ENCODE data around the gene SCNN1A.

The SCNN1A gene

DNA sequence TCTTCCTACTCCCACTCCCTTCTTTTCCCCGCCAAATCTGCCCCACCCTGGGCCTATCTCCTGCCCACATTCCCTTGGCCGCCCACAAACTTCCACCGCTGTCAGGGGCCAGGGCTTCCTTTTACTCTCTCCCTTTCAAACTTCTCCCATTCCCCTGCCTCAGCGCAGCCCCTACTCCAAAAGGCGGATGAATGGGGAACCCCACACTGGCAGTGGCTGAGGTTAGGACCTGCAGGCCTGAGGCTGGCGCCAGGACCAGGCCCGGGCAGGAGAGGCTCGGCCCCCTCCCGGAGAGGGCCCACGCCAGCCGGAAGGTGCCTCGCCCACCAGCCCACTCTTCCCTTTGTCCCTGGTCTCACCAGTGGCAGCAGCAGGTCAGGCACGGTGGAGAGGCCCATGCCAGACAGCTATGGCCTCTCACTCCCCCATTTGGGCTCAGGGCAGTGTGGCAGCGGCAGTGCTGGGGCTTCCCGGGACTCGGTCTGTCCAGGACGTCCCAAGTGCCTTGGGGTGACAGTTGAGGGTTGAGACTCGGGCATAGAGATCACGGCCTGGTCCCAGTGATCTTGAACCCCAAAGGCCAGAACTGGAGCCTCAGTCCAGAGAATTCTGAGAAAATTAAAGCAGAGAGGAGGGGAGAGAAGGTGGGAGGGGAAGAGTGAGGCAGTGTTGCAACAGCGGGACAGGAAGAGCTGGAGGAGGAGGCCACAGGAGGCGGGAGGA is 33.8 kb downstream of the SCNN1A start, which contains the start of gene TNFRSF1A:
TNFRSF1A (minus strand) TSS at position 660 of the 723 bp plus-strand sequence; CDS start at position 398, 262 bp downstream.
- TF ChIP-seq POLR2AphosphoS5 (IDR thresholded peaks at IDR 0.05; ENCODE audit: low read depth) (peak; percentile 72), SPI1 (IDR thresholded peaks at IDR 0.05; ENCODE audit: borderline replicate concordance, low read depth) (peak; percentile 68; the same call in 1 of the 2 replicates)
- TF ChIP-seq, protein P1, sequence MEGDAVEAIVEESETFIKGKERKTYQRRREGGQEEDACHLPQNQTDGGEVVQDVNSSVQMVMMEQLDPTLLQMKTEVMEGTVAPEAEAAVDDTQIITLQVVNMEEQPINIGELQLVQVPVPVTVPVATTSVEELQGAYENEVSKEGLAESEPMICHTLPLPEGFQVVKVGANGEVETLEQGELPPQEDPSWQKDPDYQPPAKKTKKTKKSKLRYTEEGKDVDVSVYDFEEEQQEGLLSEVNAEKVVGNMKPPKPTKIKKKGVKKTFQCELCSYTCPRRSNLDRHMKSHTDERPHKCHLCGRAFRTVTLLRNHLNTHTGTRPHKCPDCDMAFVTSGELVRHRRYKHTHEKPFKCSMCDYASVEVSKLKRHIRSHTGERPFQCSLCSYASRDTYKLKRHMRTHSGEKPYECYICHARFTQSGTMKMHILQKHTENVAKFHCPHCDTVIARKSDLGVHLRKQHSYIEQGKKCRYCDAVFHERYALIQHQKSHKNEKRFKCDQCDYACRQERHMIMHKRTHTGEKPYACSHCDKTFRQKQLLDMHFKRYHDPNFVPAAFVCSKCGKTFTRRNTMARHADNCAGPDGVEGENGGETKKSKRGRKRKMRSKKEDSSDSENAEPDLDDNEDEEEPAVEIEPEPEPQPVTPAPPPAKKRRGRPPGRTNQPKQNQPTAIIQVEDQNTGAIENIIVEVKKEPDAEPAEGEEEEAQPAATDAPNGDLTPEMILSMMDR (IDR thresholded peaks at IDR 0.05; ENCODE audit: insufficient read depth, low read length) = no peak
- DNase-seq (ENCODE audit: low read depth in 1 of 2, low spot score in 1 of 2) = peak; percentile 88 to 93
- Histone ChIP-seq H3K27me3 (ENCODE audit: insufficient read depth, poor library complexity, severe bottlenecking) (no peaks in the 10 kb centered on the region), H3K27ac (replicated peaks) (peak within 1 kb of the TSS; percentile 99), H3K4me3 (replicated peaks; ENCODE audit: insufficient read depth, low read length) (peak within 1 kb of the TSS; percentile 77)

DNA sequence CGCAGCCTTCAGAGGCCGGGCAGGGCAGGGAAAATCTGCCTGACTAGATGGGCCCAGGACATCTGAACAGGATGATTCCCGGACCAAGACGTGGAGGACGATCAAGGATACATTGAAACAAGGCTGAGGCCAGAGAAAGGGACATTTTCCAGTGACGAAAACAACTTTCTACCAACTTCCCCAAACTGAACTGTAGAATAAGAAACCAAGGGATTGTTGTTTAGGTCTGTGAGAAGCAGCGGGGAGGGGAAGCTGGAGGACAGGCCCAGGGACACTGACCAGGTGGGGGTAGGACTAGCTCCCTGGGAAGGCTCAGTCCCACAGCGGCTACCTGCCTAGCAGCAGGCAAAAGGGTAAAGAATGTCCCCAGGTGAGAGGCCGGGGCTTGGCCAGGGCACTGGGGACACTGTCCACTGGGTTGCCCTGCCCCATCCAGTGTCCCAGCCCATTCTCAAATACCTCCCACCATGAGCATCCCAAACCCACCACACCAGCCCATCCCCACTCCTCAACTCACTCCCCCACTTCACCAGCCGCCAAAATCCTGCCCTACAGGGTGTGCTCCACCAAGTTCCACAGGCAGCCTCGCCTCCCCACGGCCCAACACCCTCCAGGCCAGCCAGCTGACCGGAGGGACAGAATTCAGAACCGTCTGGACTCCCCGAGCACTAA is 34.5 kb downstream of the SCNN1A start:
- peak overlapping the region; percentile 99 for H3K27ac ChIP-seq (replicated peaks)
- H3K4me3 ChIP-seq (replicated peaks; ENCODE audit: insufficient read depth, low read length) = peak overlapping the region; percentile 77
- H3K27me3 ChIP-seq (ENCODE audit: insufficient read depth, poor library complexity, severe bottlenecking) = no peaks in the 10 kb centered on the region
- TF ChIP-seq POLR2AphosphoS5 (IDR thresholded peaks at IDR 0.05; ENCODE audit: low read depth) (peak; percentile 83), GABPA (IDR thresholded peaks at IDR 0.05; ENCODE audit: low read depth) (no peak), SPI1 (IDR thresholded peaks at IDR 0.05; ENCODE audit: borderline replicate concordance, low read depth) (peak; percentile 55; the same call in 1 of the 2 replicates)
- TF ChIP-seq, protein P2, sequence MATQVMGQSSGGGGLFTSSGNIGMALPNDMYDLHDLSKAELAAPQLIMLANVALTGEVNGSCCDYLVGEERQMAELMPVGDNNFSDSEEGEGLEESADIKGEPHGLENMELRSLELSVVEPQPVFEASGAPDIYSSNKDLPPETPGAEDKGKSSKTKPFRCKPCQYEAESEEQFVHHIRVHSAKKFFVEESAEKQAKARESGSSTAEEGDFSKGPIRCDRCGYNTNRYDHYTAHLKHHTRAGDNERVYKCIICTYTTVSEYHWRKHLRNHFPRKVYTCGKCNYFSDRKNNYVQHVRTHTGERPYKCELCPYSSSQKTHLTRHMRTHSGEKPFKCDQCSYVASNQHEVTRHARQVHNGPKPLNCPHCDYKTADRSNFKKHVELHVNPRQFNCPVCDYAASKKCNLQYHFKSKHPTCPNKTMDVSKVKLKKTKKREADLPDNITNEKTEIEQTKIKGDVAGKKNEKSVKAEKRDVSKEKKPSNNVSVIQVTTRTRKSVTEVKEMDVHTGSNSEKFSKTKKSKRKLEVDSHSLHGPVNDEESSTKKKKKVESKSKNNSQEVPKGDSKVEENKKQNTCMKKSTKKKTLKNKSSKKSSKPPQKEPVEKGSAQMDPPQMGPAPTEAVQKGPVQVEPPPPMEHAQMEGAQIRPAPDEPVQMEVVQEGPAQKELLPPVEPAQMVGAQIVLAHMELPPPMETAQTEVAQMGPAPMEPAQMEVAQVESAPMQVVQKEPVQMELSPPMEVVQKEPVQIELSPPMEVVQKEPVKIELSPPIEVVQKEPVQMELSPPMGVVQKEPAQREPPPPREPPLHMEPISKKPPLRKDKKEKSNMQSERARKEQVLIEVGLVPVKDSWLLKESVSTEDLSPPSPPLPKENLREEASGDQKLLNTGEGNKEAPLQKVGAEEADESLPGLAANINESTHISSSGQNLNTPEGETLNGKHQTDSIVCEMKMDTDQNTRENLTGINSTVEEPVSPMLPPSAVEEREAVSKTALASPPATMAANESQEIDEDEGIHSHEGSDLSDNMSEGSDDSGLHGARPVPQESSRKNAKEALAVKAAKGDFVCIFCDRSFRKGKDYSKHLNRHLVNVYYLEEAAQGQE (IDR thresholded peaks at IDR 0.05; ENCODE audit: insufficient replicate concordance, low read depth) = no peak
- TF ChIP-seq, protein P1 (IDR thresholded peaks at IDR 0.05; ENCODE audit: insufficient read depth, low read length) = no peak
- DNase-seq (ENCODE audit: low read depth in 1 of 2, low spot score in 1 of 2) = peak in 1 of 2 experiments; percentile 70

DNA sequence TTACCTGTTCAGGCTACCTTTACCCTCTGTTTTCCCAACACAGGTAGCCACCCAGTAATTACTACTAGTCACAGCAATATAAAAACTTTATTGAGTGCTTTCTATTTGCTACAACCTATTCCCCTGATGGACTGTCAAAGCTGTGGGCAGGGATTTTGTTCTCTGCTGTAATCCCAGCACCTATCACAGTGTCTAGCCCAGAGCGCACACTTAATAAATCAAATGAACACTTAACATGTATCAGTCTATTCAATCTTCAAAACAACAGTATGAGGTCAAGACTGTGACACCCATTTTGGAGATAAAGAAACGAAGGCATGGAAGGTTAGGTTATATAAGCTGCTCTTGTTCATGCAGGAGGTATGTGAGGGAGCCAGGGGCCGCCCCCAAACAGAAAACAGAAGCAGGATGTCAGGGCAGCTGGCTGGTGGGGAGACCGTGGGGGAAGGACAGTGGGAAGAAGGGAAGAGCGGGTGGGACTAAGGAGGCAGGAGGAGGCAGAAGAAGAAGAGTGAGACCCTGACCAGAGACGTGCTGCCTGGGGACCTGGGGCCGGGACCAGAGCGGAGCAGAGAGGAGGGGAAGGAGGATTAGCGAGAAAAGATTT is 35.2 kb downstream of the SCNN1A start:
- Histone ChIP-seq H3K27ac (replicated peaks) (peak overlapping the region; percentile 99), H3K27me3 (ENCODE audit: insufficient read depth, poor library complexity, severe bottlenecking) (no peaks in the 10 kb centered on the region), H3K4me3 (replicated peaks; ENCODE audit: insufficient read depth, low read length) (peak overlapping the region; percentile 77)
- no peak for DNase-seq (ENCODE audit: low read depth in 1 of 2, low spot score in 1 of 2)
- TF ChIP-seq SPI1 (IDR thresholded peaks at IDR 0.05; ENCODE audit: borderline replicate concordance, low read depth) (no peak), POLR2AphosphoS5 (IDR thresholded peaks at IDR 0.05; ENCODE audit: low read depth) (no peak), GABPA (IDR thresholded peaks at IDR 0.05; ENCODE audit: low read depth) (no peak)
- TF ChIP-seq, protein P2 (IDR thresholded peaks at IDR 0.05; ENCODE audit: insufficient replicate concordance, low read depth) = no peak
- TF ChIP-seq, protein P1 (IDR thresholded peaks at IDR 0.05; ENCODE audit: insufficient read depth, low read length) = no peak

Data from HL-60 (cell line).